ENCODE measurements around the gene DIAPH2.

DIAPH2 gene

GRCh38 chrX:97315939-97316338 lies 631.3 kb downstream of the DIAPH2 start:
- no peak for DNase-seq

- no peak for DNase-seq
These were observed 635.7 kb downstream of the DIAPH2 start for GRCh38 chrX:97320305-97320704.

DNA sequence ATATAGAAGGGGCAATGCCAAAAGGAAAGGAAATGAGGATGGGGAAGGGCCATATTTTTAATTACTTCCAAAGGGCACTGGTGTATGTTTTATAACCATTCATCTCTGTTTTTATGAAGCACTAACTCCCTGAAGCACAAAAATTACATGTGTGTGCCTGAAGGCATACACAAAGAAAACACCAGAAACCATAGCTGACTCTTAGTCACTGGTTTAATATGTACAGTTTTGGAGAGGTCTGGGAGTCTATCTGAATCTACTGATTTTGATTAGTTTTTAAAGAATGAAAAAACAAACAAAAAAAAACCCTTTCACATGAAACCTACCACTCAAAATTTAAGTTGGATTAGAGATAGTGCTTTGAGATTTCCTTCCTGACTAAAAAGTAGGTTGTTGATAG lies 637.8 kb downstream of the DIAPH2 start:
- DNase-seq: no peak

- no peak for DNase-seq
These were observed 641.8 kb downstream of the DIAPH2 start for GRCh38 chrX:97326456-97326855.

- no peak for DNase-seq
These were observed 644.3 kb downstream of the DIAPH2 start for GRCh38 chrX:97328853-97329390.

DNA sequence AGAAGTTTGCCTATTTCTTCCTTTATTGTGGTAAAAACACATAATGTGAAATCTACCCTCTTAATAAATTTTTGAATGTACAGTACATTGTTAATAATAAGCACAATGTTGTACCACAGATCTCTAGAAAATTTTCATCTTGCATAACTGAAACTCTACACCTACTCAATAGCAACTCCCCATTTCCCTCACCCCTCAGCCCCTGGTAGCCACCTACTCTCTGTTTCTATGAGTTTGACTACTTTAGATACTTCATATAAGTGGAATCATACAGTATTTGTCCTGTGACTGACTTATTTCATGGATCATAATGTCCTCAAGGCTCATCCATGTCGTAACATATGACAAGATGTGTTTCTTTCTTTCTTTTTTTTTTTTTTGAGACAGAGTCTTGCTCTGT lies 645.5 kb downstream of the DIAPH2 start:
- DNase-seq: no peak

DNA sequence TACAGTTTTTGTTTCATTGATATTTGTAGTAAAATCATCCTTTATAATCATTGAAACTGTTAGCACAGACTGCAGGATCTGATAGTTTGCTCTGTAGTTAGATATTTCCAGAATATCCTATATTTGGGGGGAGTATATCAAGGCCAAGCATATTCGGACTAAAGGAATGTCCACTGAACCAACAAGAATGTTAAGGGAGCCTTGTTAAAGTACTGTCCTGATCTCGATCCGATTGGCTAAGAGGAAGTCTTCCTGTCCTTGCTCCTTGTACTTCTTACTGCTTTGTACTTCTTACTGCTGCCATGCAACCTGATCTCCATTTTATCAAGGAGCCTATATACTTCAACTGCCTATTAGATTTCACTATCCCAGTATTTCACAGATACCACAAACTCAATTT lies 648.3 kb downstream of the DIAPH2 start:
- DNase-seq: no peak

DNA sequence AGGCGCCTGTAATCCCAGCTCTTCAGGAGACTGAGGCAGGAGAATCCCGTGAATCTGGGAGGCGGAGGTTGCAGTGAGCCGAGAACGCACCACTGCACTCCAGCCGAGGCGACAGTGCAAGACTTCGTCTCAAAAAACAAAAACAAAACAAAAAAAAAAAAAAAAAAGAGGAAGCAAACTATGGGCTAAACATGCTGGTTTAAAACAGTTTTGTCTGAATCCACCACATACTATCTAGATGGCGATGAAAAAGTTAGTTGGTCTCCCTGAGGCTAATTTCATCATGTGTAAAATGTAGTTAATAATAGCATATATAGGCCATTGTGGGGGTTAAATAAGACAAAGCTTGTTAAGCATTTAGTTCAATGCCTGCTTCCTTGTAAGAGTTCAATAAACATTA lies 650.2 kb downstream of the DIAPH2 start:
- DNase-seq: no peak

GRCh38 chrX:97344724-97345123 lies 660.1 kb downstream of the DIAPH2 start:
- DNase-seq: no peak

DNA sequence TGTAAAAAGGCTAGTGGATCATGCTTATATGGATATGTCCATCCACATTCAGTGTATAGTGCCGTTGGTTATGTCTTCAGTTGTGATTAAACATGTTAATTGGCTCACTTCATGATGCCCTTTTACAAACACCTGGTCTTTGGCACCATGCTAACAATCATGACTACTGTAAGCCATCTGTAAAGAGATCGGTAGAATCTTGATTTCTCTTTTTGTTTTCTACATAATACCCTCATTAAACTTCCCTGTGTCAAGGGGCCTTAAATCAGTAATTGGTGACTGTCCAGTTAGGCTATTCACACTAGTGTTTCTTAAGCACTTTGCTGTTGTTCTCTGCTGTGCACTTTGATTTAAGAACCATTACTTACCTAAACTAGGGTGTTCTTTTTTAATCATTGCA lies 674.3 kb downstream of the DIAPH2 start:
- DNase-seq: no peak

DNA sequence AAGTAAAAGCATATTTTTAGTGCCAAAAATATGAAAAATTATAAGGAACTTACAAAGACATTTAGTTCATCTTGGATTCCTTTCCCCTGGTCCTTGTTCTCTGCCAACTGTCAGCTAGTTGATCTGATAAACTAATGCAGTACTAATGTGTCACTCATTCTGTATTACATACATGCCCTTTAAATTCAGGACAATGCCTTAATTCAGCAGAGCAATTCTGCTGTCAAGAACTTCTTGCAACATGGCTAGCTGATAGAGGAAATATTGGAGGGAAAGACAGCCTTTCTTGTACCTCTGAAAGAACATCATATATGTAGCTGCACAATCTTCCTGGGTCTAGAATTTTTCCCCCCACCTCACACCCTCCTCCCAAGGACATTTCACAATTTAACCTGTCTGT lies 679.2 kb downstream of the DIAPH2 start:
- DNase-seq: no peak

GRCh38 chrX:97366237-97366636 lies 681.6 kb downstream of the DIAPH2 start:
- no peak for DNase-seq

- no peak for DNase-seq
These were observed 682.5 kb downstream of the DIAPH2 start for GRCh38 chrX:97367125-97367524.

DNA sequence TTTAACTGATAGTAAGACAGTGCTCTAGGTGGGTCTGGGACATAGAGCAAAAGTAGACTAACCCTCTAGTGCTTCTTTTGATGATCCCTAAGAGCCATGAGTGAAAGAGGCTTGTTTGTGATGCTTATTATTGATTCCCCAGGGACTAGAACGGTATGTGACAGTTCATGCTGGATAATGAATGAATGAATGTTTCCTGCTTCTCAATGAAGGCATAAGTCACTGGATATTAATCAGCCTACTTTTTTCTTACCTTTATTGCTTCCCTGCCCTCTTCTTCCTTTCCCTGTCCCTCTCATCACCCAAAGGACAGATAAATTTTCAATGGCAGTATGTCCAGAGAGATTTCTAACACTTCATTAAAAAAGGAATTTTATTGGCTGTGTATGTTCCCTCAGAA lies 685.3 kb downstream of the DIAPH2 start:
- no peak for DNase-seq

GRCh38 chrX:97372001-97372766 lies 687.5 kb downstream of the DIAPH2 start:
- DNase-seq: peak; percentile 5

- DNase-seq: no peak
These were observed 689.6 kb downstream of the DIAPH2 start for GRCh38 chrX:97374266-97374665.

- no peak for DNase-seq
These were observed 695.6 kb downstream of the DIAPH2 start for GRCh38 chrX:97380200-97380599.

DNA sequence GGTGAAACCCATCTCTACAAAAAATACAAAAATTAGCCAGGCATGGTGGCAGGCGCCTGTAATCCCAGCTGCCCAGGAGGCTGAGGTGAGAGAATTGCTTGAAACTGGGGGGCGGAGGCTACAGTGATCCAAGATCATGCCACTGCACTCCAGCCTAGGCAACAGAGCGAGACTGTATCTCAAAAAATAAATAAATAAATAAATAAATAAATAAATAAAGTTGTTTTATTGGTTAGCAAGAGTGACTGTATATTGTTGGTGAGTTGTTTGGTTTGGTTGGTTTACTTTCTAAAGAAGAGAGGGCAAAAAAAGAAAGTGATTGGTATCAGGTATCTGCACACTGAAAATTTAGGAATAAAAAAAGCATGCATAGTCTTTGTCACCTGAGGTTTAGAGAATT lies 700.0 kb downstream of the DIAPH2 start:
- no peak for DNase-seq

GRCh38 chrX:97387004-97387403 lies 702.4 kb downstream of the DIAPH2 start:
- DNase-seq: no peak

DNA sequence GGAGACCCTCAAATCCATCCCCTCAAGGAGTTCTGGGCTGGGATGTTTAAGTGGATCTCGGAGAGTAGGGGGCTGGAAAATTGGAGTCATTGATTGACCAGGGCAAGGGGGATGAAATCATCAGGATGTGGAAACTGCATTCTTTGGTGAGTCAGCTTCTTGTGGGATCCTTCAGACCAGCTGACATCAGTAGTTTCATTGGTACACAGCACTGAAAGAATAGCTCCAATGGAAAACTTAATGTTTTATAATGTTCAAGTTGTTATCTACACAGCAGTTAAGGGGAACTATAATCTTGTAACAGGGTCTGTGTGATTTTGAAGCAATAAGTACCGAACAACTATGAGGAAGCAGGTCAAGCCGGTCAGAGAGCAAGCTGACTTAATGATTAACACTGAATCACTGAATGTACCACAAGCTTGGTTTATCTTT lies 705.1 kb downstream of the DIAPH2 start:
- no peak for DNase-seq

DNA sequence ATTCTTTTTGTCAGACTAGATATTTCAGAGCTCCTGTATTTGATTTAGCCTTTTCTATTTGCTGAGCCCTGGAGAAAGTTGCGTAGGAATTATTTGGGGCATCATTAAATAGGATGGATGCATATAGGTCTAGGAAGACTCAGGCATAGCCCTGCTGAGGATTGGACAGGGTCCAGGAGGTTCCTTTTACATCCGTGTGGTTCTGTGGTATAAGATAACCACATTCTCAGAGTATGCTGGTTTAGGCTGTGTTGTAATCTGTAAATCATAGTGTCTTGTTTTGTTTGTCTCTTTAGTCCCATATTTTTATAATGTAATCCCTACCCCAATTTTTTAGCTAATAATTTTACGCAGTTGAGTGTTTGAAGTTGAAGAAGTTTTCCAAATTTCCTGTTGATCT lies 712.7 kb downstream of the DIAPH2 start:
- DNase-seq: no peak

GRCh38 chrX:97398030-97398551 lies 713.4 kb downstream of the DIAPH2 start:
- DNase-seq: no peak

DNA sequence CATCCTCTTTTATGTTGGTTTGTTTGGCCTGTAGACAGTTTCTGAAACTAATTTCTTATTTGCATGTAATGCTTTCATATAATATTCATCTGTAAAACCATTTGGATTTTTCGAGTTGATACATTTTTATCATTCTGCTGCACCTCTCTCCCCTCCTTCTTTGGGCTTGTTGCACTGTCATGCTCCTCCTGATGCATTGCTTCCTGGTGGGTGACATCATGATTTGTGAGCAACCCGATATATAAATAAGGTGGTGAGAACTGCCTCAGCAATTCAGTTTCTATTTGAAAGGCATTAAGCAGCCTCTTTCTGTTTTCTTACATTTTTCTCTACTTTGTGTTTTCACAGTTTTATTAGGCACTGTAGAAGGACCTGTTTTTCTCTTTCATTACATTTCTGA lies 714.8 kb downstream of the DIAPH2 start:
- DNase-seq: no peak

GRCh38 chrX:97400492-97400891 lies 715.9 kb downstream of the DIAPH2 start:
- DNase-seq: no peak

- DNase-seq: no peak
These were observed 716.5 kb downstream of the DIAPH2 start for GRCh38 chrX:97401154-97401553.

All from NCI-H2107 (cell line).